HG03457 (cell line): ENCODE results near the gene TMSB10.
"Not testable (repeated sequence)": the region's sequence is repeated elsewhere in the genome, so short reads cannot be mapped to it uniquely, and the experiment has no call there.

Experiments
- ATAC-seq: cut with Tn5 transposase; IDR thresholded peaks from one replicate; pipeline ENCODE4 v1.9.1; 2021; ENCODE audit warnings: moderate number of reproducible peaks; ENCODE audit not compliant: unreplicated experiment

The TMSB10 gene

DNA sequence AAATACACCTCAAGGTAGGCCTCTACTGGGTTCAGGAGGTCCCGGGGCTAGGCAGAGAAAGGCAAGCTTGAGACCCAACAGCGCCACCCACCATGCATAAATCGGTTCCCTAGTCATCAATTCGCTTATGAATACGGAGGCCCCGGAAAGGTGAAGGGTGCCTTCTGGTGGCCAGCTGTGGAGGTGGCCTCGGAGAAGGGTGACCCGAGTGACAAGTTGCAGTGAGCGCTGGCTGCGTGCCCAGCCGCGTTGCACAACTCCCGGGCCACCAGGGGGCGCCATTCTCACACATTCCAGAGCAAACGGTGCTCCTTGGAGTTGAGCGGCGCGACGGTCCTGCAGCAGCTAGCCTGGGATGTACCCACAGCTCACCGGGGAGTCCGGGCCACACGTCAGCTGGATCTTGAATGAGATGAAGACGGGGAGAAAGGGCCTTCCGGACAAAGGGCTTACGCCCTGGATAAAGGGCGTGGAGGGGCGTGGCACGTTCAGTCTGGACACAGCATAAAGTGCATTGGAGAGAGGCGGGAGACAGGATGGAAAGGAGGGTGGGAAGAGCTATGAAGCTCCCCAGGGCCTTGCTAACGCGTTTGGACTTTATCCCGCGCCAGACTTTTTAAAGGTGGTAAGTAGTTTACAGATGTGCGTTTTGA, 20.4 kb downstream of the TMSB10 start:
- peak; percentile 56 for ATAC-seq

DNA sequence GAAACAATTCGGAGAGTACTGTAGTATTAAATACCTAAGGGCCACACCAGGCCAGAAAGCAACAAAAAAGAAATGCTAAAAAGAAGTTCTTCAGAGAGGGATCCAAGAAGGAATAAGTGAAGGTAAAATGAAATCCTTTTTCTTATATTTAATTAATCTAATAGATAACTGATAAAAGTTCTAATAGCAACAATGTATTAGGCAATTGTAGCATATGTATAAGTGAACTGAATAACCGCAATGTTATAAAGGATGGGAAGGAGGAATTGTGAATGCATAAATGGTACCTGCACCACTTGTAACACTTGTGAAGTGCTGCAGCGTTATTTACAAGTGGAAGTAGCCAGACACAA, 21.8 kb downstream of the TMSB10 start:
- no peak for ATAC-seq

DNA sequence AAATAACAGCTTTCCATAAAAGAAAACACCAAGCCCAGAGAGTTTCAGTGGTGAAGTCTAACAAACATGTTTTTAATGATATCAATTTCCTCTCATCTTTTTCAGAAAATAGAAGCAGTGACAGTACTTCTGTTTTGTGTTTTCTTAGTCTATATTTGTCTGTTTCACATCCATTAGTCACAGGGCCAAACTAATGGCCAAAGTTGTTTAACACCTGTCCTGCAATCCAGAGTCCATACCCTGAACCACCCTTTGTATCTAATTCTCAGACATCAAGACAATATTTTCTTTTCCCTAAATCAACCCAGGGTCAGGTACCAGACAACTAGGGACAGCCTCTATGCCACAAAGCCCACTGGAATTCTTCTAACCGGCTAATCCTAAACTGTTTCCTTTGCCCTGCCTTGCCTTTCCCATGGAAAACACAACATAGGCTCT, 25.9 kb downstream of the TMSB10 start:
- peak; percentile 40 for ATAC-seq

DNA sequence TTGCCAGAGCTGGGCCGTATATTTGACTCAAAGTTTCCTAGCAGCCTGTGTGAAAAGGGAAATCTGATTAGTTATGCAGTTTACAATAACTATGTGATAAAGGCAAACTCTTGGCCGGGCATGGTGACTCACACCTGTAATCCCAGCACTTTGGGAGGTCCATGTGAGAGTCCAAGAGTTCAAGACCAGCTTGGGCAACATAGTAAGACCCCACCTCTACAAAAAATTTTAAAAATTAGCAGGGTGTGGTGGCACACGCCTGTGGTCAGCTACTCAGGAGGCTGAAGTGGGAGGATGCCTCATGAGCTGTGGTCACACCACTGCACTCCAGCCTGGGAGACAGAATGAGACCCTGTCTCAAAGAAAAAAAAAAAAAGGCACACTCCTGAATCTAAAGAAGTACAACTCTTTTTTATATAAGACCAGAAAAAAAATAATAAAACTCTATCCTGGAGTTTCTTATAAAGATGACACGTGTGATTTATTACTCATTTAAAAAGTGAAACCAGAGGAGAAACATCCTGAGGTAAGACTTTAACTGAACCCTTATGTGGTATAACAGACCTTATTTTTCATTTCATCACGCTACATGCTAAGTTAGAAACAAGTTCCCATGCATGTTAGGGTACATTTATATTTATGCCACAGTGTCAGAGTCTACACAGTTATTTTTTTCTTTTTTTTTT, 32.9 kb downstream of the TMSB10 start:
- ATAC-seq = peak; percentile 43

DNA sequence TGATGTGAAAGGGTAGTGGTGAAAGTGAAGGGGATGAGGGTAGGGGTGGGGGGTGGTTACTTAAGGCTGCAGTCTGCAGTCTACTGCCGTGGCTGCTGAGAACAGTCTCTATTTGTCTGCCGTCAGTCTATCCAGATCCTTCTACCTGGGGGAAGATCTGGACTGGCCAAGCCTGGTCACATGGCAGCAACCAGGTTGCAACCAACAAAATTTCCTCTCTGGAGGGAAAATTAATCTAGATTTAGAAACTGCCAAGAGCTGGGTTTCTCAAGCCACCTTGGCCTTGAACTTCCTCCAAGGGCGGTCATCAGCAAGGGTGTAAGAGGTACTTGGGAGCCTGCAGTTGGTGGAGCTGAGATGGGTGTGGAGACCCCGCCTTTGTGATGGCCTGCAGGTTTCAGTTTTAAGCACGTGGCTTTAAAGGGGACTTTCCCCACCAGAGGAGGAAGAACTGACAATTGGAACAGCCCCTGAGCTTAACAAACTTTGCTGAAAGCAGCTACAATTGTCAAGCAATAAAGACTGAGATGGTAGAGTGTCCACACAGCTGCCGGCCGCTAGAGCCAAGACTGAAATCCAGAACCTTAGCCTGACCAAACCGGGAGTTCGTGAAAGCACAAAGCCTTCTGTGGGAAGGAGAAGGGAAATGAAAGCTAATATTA, 34.1 kb downstream of the TMSB10 start:
- ATAC-seq = peak; percentile 69

DNA sequence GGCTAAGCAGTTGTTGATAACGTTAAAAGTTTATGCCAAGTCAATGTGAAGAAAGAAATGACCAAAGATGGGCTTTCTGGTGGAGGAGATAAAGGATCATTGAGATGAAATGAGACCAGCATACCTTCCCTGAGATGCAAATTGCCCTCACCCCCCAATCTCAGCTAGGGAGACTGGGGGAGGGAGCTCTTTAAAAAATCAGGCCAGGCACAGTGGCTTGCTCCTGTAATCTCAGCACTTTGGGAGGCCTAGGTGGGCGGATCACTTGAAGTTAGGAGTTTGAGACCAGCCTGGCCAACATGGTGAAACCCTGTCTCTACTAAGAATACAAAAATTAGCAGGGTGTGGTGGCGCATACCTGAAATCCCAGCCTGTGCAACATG, 34.6 kb downstream of the TMSB10 start:
- ATAC-seq = peak; percentile 2

DNA sequence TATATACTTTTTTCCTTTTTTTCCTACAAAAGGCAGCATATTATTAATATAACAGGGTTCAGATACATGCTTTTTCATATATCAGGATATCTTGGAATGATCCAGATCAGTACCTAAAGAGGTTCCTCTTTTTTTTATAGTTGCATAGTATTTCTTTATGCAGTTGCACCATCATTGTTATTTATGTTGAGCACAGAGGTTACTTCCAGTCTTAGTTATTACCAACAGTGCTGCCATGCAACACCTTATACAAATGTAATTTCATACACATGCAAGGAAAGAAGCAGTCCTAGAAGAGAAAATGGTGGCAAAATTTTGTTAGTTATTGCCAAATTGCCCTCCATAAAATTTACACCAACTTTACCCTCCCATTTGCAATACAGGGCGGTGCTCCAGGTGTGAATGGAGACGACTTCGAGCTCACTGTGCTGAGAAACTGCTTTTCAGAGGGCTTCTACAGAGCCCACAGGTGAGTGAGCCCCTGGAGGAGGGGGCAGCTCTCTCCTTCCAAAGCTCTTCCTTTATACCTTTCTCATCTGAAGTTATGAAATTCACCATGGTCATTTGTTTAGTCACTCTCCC, 35.5 kb downstream of the TMSB10 start:
- no peak for ATAC-seq

DNA sequence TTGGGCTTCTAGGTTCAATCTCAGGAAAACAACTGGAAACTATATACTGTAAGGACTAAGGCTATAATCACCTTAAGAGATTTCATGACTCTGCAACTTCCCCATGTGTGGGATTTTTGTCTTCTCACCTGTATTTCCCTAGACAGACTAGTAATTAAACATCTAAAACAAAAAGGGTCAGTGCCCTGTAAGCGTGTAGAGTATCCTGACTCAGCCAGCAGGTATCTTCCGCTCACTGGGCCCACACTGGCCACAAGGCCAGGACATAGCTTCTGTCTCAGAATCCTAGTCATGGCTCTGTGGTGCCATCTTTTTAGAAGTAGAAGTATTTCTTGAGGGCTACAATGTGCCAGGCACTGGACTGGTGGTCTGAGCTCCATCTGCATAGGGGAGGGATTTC, 36.7 kb downstream of the TMSB10 start:
- ATAC-seq = no peak

DNA sequence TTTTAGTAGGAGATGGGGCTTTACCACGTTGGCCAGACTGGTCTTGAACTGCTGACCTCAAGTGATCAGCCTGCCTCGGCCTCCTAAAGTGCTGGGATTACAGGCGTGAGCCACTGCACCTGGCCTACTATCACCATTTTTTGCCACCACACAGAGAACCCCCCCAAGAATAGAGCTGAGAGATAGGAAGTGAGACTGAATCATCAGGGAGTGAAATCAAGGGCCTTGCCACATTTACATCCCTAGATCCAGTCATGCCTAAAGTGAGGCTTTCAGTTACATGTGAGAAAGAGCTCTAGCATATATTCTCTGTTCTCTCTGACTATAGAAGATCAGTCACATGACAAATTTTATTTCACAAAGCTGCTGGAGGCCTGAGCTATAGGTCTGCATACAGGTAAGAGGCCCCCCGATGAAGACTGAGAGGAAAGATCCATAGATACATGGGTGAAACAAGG, 37.5 kb downstream of the TMSB10 start:
- peak; percentile 18 for ATAC-seq

DNA sequence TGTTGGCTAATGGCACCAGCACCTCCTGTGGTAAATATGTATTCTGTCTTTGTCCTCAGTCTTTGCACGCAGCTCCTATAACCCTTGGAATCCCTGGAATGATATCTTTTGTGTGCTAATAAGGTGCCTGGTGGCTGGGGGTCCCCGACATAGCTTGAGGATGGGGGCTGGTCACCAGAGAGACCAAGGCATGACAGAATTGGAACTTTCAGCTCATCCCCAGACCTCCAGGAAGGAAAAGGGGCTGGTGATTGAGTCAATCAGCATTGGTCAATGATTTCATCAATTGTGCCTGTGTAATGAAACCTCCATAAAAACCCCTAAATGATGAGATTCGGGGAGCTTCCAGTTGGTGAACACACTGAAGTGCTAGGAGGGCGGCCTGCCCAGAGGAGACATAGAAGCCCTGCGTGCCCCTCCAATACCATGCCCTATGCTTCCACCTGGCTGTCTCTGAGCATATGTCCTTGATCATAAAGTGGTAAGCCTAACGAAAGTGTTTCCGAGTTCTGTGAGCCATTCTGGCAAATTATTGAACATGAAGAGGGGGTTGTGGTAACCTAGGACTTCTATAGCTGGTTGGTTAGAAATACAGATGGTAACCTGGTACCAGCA, 38.9 kb downstream of the TMSB10 start:
- ATAC-seq = no peak

DNA sequence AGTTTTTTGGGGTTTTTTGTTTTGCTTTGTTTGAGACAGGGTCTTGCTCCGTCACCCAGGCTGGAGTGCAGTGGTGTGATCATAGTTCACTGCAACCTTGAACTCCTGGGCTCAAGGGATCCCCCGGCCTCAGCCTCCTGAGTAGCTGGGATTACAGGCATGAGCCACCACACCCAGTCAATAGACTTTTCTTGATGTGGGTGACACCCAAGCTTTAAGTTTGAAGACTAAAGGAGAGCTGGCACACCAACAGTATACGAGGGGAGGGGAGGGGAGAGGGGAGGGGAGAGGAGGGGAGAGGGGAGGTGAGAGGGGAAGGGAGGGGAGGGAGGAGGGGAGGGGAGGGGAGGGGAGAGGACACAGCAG, 40.4 kb downstream of the TMSB10 start:
- not testable (repeated sequence) for ATAC-seq

DNA sequence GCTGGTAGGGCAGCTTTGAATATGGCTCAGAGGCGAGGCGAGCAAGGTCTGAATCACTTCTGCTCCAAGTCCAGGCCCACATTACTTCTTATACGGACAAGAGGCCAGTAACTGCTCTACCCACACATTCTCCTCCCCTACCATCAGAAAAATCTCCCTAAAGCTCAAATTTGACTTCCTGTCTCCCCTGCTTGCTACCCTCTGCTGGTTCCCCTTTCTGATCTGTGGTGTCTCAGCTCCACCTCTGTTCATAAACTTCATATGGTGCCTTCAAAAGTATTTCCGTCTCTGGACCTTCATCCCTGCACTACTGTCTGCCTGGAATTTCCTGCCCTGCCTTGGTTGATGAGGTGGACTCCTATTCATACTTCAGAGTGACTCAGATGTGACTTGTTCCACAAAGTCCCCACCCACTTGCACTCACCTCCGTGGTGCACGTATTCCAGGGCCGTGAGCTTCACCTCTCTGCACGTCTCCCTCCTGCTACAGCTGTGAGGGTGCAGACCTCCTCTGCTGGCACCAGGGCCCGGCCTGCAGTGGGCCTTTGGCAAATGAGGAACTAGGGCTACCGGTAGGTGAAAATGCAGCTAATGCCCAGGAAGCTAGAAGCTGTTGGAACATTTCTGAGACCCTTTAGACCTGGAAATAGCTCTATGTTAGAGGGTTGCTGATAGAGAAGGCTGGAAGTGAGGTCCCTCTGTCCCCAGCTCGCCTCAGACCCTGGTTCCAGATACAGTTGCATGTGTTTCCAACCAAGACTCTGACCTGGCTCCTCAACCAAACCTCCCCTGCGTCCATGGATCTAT, 41.0 kb downstream of the TMSB10 start:
- peak; percentile 65 for ATAC-seq

DNA sequence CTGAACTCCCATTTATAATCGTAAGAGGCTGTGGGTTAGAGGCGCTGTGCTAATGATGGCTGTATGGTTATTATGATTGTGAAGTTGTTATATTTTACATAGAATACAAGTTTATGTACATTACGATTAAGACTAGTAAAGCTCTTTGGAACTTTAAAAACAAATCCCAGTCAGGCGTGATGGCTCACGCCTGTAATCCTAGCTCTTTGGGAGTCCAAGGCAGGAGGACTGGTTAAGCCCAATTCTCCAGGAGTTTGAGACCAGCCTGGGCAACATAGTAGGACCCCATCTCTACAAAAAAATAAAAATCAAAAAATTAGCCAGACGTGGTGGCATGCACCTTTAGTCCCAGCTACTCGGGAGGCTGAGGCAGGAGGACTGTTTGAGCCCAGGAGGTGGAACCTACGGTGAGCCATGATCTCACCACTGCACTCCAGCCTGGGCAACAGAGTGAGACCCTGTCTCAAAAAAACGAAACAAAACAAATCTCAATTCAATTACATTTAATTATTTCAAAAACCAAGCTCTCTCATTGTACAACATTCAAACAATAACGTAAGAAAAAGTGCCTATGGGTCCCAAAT, 41.6 kb downstream of the TMSB10 start:
- ATAC-seq = no peak

DNA sequence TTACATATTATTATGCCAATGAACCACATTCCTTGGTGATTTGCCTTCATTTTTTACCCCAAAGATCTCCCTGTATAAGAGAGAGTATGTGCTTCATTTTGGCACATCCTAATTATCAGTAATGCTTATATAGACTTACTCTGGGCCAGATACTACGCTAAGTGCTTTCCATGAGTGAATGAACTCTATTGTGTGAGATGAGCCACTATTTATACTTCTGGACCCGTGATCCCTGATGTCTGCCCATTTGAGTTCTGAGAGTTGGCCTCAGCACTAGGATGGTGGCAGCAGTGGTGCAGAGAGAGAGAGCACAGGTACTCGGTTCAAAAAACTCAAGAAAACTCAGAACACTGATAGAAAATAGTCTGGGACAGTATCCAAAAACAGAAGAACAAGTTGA, 48.1 kb downstream of the TMSB10 start:
- ATAC-seq = no peak

DNA sequence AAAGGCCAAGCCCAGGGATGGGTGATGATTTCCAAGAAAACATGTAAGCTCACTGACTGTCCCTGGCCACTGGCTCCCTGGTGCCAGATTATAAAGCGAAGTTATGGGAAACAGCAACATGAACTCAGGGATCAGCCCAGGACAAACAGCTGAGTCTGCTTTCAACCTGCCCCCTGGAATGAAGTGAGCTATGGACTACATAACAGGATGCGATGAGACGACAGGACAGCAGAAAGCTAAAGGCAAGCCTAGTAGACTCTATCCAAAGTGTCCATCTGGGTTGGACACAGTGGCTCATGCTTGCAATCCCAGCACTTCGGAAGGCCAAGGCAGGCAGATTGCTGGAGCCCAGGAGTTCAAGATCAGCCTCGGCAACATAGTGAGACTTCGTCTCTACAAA, 48.9 kb downstream of the TMSB10 start:
- ATAC-seq = no peak
